Measurements from ENCODE around the gene DHRS11.

Gene DHRS11

GRCh38 chr17:36591434-36592315 lies at the start of gene DHRS11:
TSS of gene DHRS11 (plus strand) at chr17:36591879. CDS start at chr17:36592010, 131 bp downstream.
- H3K36me3 ChIP-seq (ENCODE audit: control insufficient read depth, insufficient read depth, low read length), result peaks cover 45% of the 10 kb centered on the region
- peaks cover 14% of the 10 kb centered on the region for H3K4me1 ChIP-seq (ENCODE audit: control insufficient read depth, insufficient read depth, low read length)
- H3K9me3 ChIP-seq (ENCODE audit: control insufficient read depth, insufficient read depth, low read length), result no peaks in the 10 kb centered on the region
- H3K9ac ChIP-seq (ENCODE audit: low read depth, low read length), result peak within 1 kb of the TSS; percentile 71
- peak within 1 kb of the TSS; percentile 85 for H3K4me3 ChIP-seq (ENCODE audit: low read depth, low read length)
- no peaks in the 10 kb centered on the region for H3K27me3 ChIP-seq (ENCODE audit: control insufficient read depth, insufficient read depth, low read length)
- H3K27ac ChIP-seq (ENCODE audit: low read depth, low read length), result peak within 1 kb of the TSS; percentile 87

GRCh38 chr17:36542755-36543154 lies 48.9 kb upstream of the DHRS11 start:
- Histone ChIP-seq H3K4me3 (ENCODE audit: low read depth, low read length) (no peak overlapping the region), H3K9me3 (ENCODE audit: control insufficient read depth, insufficient read depth, low read length) (no peaks in the 10 kb centered on the region), H3K9ac (ENCODE audit: low read depth, low read length) (no peak overlapping the region), H3K36me3 (ENCODE audit: control insufficient read depth, insufficient read depth, low read length) (peaks cover 15% of the 10 kb centered on the region), H3K27ac (ENCODE audit: low read depth, low read length) (no peak overlapping the region), H3K27me3 (ENCODE audit: control insufficient read depth, insufficient read depth, low read length) (no peaks in the 10 kb centered on the region), H3K4me1 (ENCODE audit: control insufficient read depth, insufficient read depth, low read length) (peaks cover 14% of the 10 kb centered on the region)

GRCh38 chr17:36544044-36544306 lies 47.7 kb upstream of the DHRS11 start:
- H3K27me3 ChIP-seq (ENCODE audit: control insufficient read depth, insufficient read depth, low read length), result no peaks in the 10 kb centered on the region
- peaks cover 18% of the 10 kb centered on the region for H3K4me1 ChIP-seq (ENCODE audit: control insufficient read depth, insufficient read depth, low read length)
- peak overlapping the region; percentile 100 for H3K4me3 ChIP-seq (ENCODE audit: low read depth, low read length)
- H3K9ac ChIP-seq (ENCODE audit: low read depth, low read length), result peak overlapping the region; percentile 80
- no peaks in the 10 kb centered on the region for H3K9me3 ChIP-seq (ENCODE audit: control insufficient read depth, insufficient read depth, low read length)
- H3K27ac ChIP-seq (ENCODE audit: low read depth, low read length), result peak overlapping the region; percentile 98
- H3K36me3 ChIP-seq (ENCODE audit: control insufficient read depth, insufficient read depth, low read length), result peaks cover 3% of the 10 kb centered on the region

- H3K9ac ChIP-seq (ENCODE audit: low read depth, low read length), result peak within 1 kb of the TSS; percentile 91
- H3K27me3 ChIP-seq (ENCODE audit: control insufficient read depth, insufficient read depth, low read length), result no peaks in the 10 kb centered on the region
- H3K4me1 ChIP-seq (ENCODE audit: control insufficient read depth, insufficient read depth, low read length), result peaks cover 18% of the 10 kb centered on the region
- no peaks in the 10 kb centered on the region for H3K36me3 ChIP-seq (ENCODE audit: control insufficient read depth, insufficient read depth, low read length)
- H3K4me3 ChIP-seq (ENCODE audit: low read depth, low read length), result peak within 1 kb of the TSS; percentile 100
- H3K9me3 ChIP-seq (ENCODE audit: control insufficient read depth, insufficient read depth, low read length), result no peaks in the 10 kb centered on the region
- peak within 1 kb of the TSS; percentile 98 for H3K27ac ChIP-seq (ENCODE audit: low read depth, low read length)
Observed at GRCh38 chr17:36544307-36545076, 47.2 kb upstream of the DHRS11 start, which contains the start of gene GGNBP2. TSS of gene GGNBP2 (plus strand) at chr17:36544919. CDS start at chr17:36545725, 806 bp downstream.

- Histone ChIP-seq H3K9ac (ENCODE audit: low read depth, low read length) (peak overlapping the region; percentile 85; the same call in 1 of the 2 replicates), H3K4me1 (ENCODE audit: control insufficient read depth, insufficient read depth, low read length) (peaks cover 18% of the 10 kb centered on the region), H3K9me3 (ENCODE audit: control insufficient read depth, insufficient read depth, low read length) (no peaks in the 10 kb centered on the region), H3K4me3 (ENCODE audit: low read depth, low read length) (peak overlapping the region; percentile 100), H3K36me3 (ENCODE audit: control insufficient read depth, insufficient read depth, low read length) (no peaks in the 10 kb centered on the region), H3K27me3 (ENCODE audit: control insufficient read depth, insufficient read depth, low read length) (no peaks in the 10 kb centered on the region), H3K27ac (ENCODE audit: low read depth, low read length) (peak overlapping the region; percentile 98)
Observed at GRCh38 chr17:36545077-36545464, 46.6 kb upstream of the DHRS11 start.

- Histone ChIP-seq H3K4me3 (ENCODE audit: low read depth, low read length) (peak overlapping the region; percentile 98), H3K9ac (ENCODE audit: low read depth, low read length) (peak overlapping the region; percentile 91), H3K27ac (ENCODE audit: low read depth, low read length) (peak overlapping the region; percentile 93), H3K36me3 (ENCODE audit: control insufficient read depth, insufficient read depth, low read length) (no peaks in the 10 kb centered on the region), H3K4me1 (ENCODE audit: control insufficient read depth, insufficient read depth, low read length) (peaks cover 18% of the 10 kb centered on the region), H3K9me3 (ENCODE audit: control insufficient read depth, insufficient read depth, low read length) (no peaks in the 10 kb centered on the region), H3K27me3 (ENCODE audit: control insufficient read depth, insufficient read depth, low read length) (no peaks in the 10 kb centered on the region)
Observed at GRCh38 chr17:36545465-36546417, 45.9 kb upstream of the DHRS11 start.

GRCh38 chr17:36546418-36547093 lies 45.1 kb upstream of the DHRS11 start:
- H3K4me3 ChIP-seq (ENCODE audit: low read depth, low read length), result peak overlapping the region; percentile 98
- H3K27ac ChIP-seq (ENCODE audit: low read depth, low read length), result peak overlapping the region; percentile 93
- H3K36me3 ChIP-seq (ENCODE audit: control insufficient read depth, insufficient read depth, low read length), result no peaks in the 10 kb centered on the region
- H3K27me3 ChIP-seq (ENCODE audit: control insufficient read depth, insufficient read depth, low read length), result no peaks in the 10 kb centered on the region
- peaks cover 18% of the 10 kb centered on the region for H3K4me1 ChIP-seq (ENCODE audit: control insufficient read depth, insufficient read depth, low read length)
- no peaks in the 10 kb centered on the region for H3K9me3 ChIP-seq (ENCODE audit: control insufficient read depth, insufficient read depth, low read length)
- peak overlapping the region; percentile 91 for H3K9ac ChIP-seq (ENCODE audit: low read depth, low read length)

GRCh38 chr17:36547776-36548175 lies 43.9 kb upstream of the DHRS11 start:
- H3K27ac ChIP-seq (ENCODE audit: low read depth, low read length), result no peak overlapping the region
- H3K4me3 ChIP-seq (ENCODE audit: low read depth, low read length), result 0 out of 2 replicates have a peak overlapping the region, but pooled peaks have one; percentile 98
- peaks cover 18% of the 10 kb centered on the region for H3K4me1 ChIP-seq (ENCODE audit: control insufficient read depth, insufficient read depth, low read length)
- H3K36me3 ChIP-seq (ENCODE audit: control insufficient read depth, insufficient read depth, low read length), result no peaks in the 10 kb centered on the region
- H3K9me3 ChIP-seq (ENCODE audit: control insufficient read depth, insufficient read depth, low read length), result no peaks in the 10 kb centered on the region
- H3K27me3 ChIP-seq (ENCODE audit: control insufficient read depth, insufficient read depth, low read length), result no peaks in the 10 kb centered on the region
- no peak overlapping the region for H3K9ac ChIP-seq (ENCODE audit: low read depth, low read length)

- Histone ChIP-seq H3K36me3 (ENCODE audit: control insufficient read depth, insufficient read depth, low read length) (peaks cover 12% of the 10 kb centered on the region), H3K27me3 (ENCODE audit: control insufficient read depth, insufficient read depth, low read length) (no peaks in the 10 kb centered on the region), H3K4me1 (ENCODE audit: control insufficient read depth, insufficient read depth, low read length) (peaks cover 18% of the 10 kb centered on the region), H3K9ac (ENCODE audit: low read depth, low read length) (no peak overlapping the region), H3K27ac (ENCODE audit: low read depth, low read length) (peak overlapping the region; percentile 39), H3K9me3 (ENCODE audit: control insufficient read depth, insufficient read depth, low read length) (no peaks in the 10 kb centered on the region), H3K4me3 (ENCODE audit: low read depth, low read length) (no peak overlapping the region)
Observed at GRCh38 chr17:36550491-36551417, 40.9 kb upstream of the DHRS11 start.
